ENCODE results near the gene ZDHHC17.

The ZDHHC17 gene

DNA sequence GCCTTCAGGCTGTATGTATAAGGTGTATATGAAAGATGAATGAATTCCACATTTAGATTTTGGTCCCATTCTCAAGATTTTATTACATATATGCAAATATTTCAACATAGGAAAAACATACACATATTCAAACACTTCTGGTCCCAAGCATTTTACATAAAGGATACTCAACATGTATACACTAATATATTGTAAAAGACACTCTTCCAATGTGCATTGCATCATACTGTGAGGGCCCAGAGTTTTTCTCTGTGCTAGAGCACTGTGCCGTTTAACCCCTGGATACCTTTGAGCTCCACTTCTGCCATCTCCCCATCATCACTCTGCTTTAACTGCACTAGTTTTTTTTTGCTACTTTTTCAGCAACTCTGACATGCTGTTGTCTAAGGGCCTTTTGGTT, 48.1 kb downstream of the ZDHHC17 start:
- no peak for TF ChIP-seq POLR2A (IDR thresholded peaks at IDR 0.05; ENCODE audit: extremely low read depth, insufficient read length)
- no peak for TF ChIP-seq MYC (IDR thresholded peaks at IDR 0.05; ENCODE audit: low read depth, low read length)
- TF ChIP-seq, protein P1, sequence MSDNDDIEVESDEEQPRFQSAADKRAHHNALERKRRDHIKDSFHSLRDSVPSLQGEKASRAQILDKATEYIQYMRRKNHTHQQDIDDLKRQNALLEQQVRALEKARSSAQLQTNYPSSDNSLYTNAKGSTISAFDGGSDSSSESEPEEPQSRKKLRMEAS (IDR thresholded peaks at IDR 0.05; ENCODE audit: low read depth, low read length) = no peak
- TF ChIP-seq, protein P2, sequence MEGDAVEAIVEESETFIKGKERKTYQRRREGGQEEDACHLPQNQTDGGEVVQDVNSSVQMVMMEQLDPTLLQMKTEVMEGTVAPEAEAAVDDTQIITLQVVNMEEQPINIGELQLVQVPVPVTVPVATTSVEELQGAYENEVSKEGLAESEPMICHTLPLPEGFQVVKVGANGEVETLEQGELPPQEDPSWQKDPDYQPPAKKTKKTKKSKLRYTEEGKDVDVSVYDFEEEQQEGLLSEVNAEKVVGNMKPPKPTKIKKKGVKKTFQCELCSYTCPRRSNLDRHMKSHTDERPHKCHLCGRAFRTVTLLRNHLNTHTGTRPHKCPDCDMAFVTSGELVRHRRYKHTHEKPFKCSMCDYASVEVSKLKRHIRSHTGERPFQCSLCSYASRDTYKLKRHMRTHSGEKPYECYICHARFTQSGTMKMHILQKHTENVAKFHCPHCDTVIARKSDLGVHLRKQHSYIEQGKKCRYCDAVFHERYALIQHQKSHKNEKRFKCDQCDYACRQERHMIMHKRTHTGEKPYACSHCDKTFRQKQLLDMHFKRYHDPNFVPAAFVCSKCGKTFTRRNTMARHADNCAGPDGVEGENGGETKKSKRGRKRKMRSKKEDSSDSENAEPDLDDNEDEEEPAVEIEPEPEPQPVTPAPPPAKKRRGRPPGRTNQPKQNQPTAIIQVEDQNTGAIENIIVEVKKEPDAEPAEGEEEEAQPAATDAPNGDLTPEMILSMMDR (IDR thresholded peaks at IDR 0.05; ENCODE audit: low read depth, low read length) = no peak
- H3K4me3 ChIP-seq (ENCODE audit: low read depth, low read length) = no peak overlapping the region
- no peak for DNase-seq (ENCODE audit: low read depth)

DNA sequence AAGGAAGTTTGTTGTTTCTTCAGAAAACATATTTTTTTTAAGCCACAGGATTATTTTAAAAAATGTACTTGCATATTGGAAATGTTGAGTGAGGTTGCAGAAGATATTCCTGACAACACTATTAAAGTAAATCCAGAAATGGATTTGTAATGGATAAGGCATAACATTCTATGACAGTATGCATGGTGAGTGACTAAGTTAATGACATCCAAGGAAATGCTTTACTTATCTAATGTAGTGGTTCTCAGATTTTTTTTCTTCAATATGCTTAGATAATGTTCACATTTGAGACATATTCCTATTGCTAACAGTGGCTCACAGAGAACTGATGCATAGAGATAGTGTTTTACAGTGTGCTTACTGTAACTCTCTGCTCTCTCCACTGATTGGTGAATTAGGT, 49.4 kb downstream of the ZDHHC17 start:
- no peak overlapping the region for H3K4me3 ChIP-seq (ENCODE audit: low read depth, low read length)
- DNase-seq (ENCODE audit: low read depth) = no peak
- TF ChIP-seq, protein P2 (IDR thresholded peaks at IDR 0.05; ENCODE audit: low read depth, low read length) = no peak
- TF ChIP-seq MYC (IDR thresholded peaks at IDR 0.05; ENCODE audit: low read depth, low read length) = no peak
- TF ChIP-seq, protein P1 (IDR thresholded peaks at IDR 0.05; ENCODE audit: low read depth, low read length) = no peak
- TF ChIP-seq POLR2A (IDR thresholded peaks at IDR 0.05; ENCODE audit: extremely low read depth, insufficient read length) = no peak

DNA sequence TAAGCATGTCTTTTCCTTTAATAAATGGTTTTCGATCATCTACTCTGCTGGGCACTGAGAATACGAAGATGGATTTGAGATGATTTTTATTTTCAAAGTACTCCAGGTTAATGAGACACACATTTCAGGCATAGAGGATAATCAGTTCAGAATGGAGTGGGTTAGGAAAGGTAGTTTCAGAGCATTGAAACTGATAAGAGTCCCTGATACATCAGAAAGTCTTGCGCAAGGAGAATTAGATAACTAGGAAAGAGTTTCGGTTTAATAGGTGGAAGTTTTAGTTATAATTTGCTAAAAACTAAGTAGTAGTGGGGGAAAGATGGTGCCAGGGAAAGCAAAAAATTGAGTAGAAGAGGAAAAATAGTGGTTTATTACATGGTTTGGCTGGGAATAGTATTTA, 50.1 kb downstream of the ZDHHC17 start:
- no peak overlapping the region for H3K4me3 ChIP-seq (ENCODE audit: low read depth, low read length)
- TF ChIP-seq MYC (IDR thresholded peaks at IDR 0.05; ENCODE audit: low read depth, low read length) (no peak), POLR2A (IDR thresholded peaks at IDR 0.05; ENCODE audit: extremely low read depth, insufficient read length) (no peak)
- TF ChIP-seq, protein P1 (IDR thresholded peaks at IDR 0.05; ENCODE audit: low read depth, low read length) = no peak
- TF ChIP-seq, protein P2 (IDR thresholded peaks at IDR 0.05; ENCODE audit: low read depth, low read length) = no peak
- no peak for DNase-seq (ENCODE audit: low read depth)

DNA sequence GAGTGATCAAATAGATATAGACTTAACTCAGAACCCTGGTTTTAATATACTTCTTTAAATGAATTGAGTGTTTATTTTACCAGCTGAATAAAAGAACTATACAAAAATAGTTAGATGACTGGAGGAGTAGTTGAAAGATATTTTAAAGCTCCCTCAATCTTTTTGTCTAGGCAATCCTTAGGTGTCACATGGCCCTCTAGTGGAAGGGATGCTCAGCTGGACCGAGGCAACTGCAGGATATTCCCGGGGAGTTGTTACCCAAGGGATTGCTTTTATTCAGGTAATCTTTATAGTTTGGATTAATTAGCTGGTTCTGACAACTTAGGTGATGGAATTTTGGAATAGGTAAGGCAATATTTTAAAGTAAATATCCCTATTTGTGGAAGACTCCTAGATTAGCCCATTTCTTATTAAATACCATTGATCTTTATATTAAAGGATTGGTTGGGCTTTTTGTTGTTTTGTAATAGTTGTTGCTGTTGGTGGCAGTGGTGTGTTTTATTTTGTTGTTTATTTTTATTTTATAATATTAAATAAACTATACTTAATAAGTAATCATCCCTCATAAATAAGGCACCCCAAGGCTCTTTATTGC, 57.1 kb downstream of the ZDHHC17 start:
- DNase-seq (ENCODE audit: low read depth) = peak; percentile 25
- no peak overlapping the region for H3K4me3 ChIP-seq (ENCODE audit: low read depth, low read length)
- TF ChIP-seq POLR2A (IDR thresholded peaks at IDR 0.05; ENCODE audit: extremely low read depth, insufficient read length) (no peak), MYC (IDR thresholded peaks at IDR 0.05; ENCODE audit: low read depth, low read length) (no peak)
- TF ChIP-seq, protein P1 (IDR thresholded peaks at IDR 0.05; ENCODE audit: low read depth, low read length) = no peak
- TF ChIP-seq, protein P2 (IDR thresholded peaks at IDR 0.05; ENCODE audit: low read depth, low read length) = peak; percentile 61

DNA sequence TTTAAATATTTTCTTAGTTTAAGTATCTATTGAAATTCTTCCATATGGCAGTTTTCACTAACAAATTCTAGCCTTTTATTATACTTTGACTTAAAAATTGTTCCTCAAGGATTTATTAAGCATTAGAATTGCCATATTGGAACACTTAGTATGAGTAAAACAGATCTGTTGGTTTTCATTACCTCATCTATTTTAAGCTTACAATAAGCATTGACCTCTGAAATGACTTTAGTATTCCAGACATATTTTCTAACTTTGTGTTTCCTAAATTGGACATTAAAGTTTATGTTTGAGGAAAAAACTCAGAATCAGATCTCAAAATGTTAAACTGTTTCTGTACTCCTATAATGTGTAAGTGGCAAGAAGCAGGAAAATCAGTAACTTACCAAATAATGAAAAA, 66.5 kb downstream of the ZDHHC17 start:
- TF ChIP-seq, protein P1 (IDR thresholded peaks at IDR 0.05; ENCODE audit: low read depth, low read length) = no peak
- TF ChIP-seq POLR2A (IDR thresholded peaks at IDR 0.05; ENCODE audit: extremely low read depth, insufficient read length) (no peak), MYC (IDR thresholded peaks at IDR 0.05; ENCODE audit: low read depth, low read length) (no peak)
- TF ChIP-seq, protein P2 (IDR thresholded peaks at IDR 0.05; ENCODE audit: low read depth, low read length) = no peak
- no peak for DNase-seq (ENCODE audit: low read depth)

More for the DNA sequence above, 66.5 kb downstream of the ZDHHC17 start:
- H3K4me3 ChIP-seq (ENCODE audit: low read depth, low read length) = no peak overlapping the region
